NCI-H146 (cell line): ENCODE measurements around the gene PRTN3.

Experiments
- DNase-seq: peaks from one replicate; lab custom pipeline; 2025; lab: John Stamatoyannopoulos, UW

PRTN3 gene

GRCh38 chr19:881385-882071 lies 40.7 kb downstream of the PRTN3 start:
- no peak for DNase-seq

DNA sequence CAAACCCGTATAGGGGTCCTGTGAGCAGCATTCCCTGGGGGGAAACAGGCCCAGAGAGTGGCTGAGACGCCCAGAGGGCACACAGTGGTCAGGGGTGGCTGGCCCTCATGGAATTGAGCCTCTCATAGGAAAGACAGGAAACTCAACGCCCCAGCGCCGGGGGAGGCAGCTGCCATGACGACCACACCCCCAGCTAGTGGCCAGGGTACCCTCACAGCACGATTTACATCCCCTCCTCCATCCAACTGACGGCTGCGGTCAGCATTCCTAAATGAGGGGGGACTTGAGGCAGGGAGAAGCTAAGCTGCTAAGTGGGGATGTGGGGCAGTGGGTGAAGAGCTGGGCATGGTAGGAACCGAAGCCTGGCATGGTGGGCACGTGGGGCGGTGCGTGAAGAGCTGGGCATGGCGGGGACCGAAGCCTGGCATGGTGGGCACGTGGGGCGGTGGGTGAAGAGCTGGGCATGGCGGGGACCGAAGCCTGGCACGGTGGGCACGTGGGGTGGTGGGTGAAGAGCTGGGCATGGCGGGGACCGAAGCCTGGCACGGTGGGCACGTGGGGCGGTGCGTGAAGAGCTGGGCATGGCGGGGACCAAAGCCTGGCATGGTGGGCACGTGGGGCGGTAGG lies 42.2 kb downstream of the PRTN3 start:
- DNase-seq: no peak

DNA sequence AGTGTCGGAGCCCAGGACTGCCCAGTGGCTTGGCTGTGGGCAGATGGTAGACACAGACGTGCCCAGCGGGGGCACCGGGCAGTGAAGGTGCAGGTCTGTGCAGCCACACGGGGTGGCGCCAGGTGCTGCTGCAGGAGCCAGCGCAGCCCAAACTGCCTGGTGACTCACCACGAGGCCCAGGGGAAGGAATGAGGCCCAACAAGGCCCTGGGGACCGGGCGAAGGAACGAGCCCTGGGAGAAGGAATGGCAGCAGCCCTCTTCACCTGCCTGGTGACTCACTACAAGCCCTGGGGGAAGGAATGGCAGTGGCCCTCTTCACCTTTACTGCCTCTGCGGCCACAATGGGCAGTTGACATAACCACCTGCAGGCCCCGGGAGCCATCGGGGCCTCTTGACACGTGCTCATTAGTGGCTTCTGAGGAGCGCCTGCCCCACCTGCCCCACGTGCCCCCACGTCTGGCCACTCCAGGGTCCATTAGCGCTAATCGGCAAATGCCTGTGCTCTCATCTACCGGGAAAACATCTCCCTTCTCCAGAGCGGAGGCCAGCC lies 42.9 kb downstream of the PRTN3 start:
- DNase-seq: peak; percentile 59

DNA sequence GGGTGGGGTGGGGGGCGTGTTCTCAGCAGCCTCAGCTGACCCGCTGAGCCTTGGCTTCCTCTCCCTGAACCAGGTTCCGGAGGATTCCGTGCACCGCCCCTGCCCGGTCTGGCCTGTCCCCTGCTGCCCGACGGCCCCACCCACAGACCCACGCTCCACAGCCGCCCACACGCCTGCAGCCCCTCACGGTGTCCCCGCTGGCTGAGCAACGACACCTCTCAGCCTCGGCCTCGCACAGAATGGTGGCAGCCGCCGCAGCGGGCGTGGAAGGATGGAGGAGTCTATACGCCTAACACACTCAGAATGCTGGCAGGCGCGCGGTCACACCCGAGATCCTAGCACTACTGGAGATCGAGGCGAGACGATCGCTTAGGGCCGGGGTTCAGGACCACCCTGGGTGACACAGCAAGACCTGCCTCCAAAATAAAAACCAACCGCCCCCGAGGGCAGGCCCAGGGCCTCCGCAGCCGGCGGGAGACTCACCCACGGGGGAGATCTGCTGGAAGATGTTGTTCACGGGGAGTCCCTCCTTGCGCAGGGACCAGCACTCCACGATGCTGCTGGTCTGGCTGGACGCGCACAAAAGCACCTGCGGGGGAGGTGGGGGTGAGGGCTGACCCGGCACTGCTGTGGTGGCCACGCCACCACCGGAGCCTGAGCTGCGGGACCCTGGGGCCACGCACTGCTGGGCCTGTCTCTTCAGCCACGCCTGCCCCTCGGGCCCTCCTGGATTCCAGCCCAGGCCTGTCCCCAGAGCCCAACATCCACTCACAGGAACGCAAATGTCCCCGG lies 43.8 kb downstream of the PRTN3 start:
- no peak for DNase-seq

DNA sequence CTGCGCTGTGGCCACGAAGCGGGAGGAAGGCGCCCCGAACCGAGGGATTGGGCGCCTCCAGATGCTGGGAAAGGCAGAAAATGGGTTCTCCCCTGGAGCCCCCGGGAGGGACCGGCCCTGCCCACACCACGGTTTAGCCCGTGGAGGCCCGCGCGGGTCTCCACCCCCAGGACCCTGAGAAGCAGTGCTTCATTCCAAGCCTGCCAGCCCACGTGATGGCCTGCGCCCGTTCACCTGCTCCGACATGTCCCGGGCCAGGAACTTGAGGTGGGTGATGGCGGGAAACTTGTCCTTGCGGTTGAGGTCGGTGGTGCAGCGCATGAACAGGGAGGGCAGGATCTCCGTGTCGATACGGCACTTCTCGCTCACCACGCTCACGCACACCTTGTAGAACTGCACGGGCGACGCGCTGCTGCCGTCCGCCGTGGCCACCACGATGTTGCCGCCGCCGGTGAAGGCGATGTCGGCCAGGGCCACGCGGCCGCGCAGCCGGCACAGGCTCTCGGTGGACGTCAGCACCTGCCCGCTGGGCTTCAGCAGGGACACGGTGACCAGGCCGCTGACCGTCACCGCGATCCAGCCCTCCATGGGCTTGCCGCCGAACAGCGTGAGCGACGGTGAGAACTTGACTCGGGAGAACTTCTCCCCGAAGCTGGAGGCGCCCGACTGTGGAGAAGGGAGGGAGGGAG lies 44.9 kb downstream of the PRTN3 start:
- no peak for DNase-seq

DNA sequence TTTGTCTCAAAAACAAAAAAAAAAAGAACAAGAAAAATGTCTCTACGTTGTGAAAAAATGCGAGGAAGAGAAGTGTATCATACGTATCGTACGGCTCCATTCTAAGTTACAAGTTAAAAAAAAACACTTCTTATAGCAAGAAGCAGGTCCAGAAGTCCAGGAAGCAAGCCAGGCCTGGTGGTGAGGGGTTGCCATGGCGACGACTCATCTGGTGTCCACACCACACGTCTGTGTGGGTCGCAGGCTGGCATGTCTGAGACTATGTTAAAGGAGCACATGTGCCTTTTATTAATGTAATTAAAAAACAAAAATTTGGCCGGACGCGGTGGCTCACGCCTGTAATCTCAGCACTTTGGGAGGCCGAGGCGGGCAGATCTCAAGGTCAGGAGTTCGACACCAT lies 46.3 kb downstream of the PRTN3 start:
- DNase-seq: no peak

- DNase-seq: no peak
Measured at GRCh38 chr19:887599-887998, 46.8 kb downstream of the PRTN3 start.

DNA sequence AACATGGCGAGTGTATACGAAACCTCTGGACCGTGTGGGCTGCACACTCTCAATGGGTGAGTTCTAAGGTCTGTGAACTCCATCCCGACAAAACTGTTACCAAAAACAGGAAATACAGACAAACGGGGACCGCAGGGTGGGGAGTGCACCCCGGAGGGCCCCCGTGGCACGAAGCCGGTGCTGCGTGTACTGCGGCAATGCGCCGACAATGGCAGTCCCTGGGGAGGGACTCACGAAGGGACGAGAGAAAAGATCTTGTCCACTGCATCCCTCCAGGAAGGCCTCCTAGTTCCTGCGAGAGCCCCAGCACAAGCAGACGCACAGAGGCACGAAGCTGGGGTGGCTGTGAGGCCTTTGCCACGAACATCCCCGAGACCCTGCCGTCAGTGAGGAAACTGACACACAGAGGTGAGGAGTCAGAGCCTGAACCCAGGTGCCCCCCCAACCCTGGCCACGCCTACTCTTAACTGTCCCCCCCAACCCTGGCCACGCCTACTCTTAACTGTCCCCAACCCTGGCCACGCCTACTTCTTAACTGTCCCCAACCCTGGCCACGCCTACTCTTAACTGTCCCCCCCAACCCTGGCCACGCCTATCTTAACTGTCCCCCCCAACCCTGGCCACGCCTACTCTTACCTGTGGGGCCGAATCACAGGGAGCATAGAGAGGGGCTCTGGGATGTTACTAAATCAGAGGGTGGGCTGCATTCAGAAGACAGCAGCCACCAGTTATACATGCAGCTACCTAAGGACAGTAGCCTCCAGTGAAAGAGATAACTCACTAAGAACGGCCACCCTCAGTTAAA lies 48.0 kb downstream of the PRTN3 start:
- no peak for DNase-seq

GRCh38 chr19:889662-890295 lies 49.0 kb downstream of the PRTN3 start:
- no peak for DNase-seq

DNA sequence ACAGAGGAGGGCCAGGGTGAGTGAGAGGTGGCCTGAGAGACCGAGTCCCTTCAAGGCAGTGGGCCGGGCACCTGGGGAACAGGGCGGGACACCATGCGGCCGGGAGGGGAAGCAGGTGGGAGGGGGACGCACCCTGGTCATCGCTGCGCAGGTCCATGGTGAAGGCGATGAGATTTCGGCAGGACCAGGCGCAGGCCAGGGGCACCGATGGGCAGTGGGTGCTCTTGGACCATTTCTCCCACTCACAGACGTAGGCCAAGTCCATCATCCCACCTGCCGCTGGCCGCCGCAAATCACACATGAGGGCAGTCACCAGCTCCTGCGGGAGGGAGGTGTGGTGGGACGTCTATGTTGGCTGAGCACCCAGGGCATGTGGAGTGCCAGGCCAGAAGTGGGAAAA lies 50.0 kb downstream of the PRTN3 start:
- DNase-seq: no peak

GRCh38 chr19:891421-892200 lies 50.8 kb downstream of the PRTN3 start:
- DNase-seq: peak; percentile 51

DNA sequence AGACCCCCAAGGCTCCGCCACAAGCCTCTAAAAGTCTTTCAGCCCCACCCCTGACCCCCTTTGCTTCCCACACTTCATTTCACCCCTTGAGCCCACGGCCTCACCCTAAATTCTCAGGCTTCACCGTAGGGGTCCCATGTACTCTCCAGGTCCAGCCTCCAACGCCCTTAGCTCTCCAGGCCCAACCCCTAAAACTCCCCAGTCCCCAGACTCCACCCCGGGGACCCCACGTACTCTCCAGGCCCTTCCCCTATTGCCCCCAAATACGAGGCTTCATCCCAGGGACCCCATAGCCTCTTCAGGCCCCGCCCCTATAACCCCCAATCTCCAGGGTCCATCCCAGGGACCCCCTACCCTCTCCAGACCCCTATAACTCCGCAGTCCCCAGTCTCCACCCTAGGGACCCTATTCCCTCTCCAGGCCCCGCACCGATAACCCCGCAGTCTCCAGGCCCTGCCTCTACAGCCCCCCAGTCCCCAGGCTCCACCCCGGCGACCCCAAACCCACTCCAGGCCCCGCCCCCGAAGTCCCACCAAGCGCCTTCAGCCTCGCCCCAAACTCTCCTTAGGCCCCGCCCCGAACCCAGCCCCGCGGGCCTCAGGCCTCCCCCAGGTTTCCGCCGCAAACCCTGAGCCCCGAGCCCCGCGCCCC lies 51.6 kb downstream of the PRTN3 start:
- no peak for DNase-seq

DNA sequence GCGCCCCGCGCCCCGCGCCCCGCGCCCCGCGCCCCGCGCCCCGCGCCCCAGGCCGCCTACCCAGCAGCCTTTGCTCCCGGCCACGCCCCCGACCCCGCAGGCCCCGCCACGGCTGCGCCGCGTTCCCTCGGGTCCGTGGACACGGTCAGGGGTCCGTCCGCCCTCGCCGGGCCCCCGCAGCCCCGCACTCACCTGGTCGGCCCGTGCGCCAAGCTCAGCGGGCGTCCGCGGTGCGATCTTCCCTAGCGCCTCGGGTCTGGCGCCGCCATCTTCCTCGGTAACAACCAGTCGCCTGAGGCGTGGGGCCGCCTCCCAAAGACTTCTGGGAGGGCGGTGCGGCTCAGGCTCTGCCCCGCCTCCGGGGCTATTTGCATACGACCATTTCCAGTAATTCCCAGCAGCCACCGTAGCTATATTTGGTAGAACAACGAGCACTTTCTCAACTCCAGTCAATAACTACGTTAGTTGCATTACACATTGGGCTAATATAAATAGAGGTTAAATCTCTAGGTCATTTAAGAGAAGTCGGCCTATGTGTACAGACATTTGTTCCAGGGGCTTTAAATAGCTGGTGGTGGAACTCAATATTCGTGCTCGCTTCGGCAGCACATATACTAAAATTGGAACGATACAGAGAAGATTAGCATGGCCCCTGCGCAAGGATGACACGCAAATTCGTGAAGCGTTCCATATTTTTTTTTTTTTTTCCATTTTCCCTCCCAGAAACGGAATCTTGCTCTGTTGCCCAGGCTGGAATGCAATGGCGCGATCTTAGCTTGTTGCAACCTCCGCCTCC lies 52.3 kb downstream of the PRTN3 start, which contains the start of the genes MED16 and RNU6-9:
Gene MED16 (minus strand): TSS at position 294 of the 796 bp plus-strand sequence. CDS start 2,056 bp downstream, outside the sequence.
Gene RNU6-9 (plus strand): TSS at position 591 of the 796 bp plus-strand sequence.
- peak; percentile 90 for DNase-seq

GRCh38 chr19:896434-896833 lies 55.6 kb downstream of the PRTN3 start:
- no peak for DNase-seq

GRCh38 chr19:896999-897398 lies 56.2 kb downstream of the PRTN3 start:
- DNase-seq: no peak

- DNase-seq: no peak
Measured at GRCh38 chr19:897442-898039, 56.7 kb downstream of the PRTN3 start.
